ENCODE measurements around the gene TIGD6. TPM values are rescaled to one million over a fixed set of nuclear protein-coding genes. Genes with fewer than 3 reads are reported as not detected.

TIGD6 gene
- total RNA-seq, 1 donor from 2014 or later = 5.8 TPM

GRCh38 chr5:150043657-150044328, 43.3 kb upstream of the TIGD6 start:
- Histone ChIP-seq H3K36me3 (ENCODE audit: control insufficient read depth, insufficient read depth, low read length) (peaks cover 17% of the 10 kb centered on the region), H3K4me3 (ENCODE audit: low read depth, low read length) (no peak overlapping the region), H3K27me3 (ENCODE audit: control insufficient read depth, insufficient read depth, low read length) (no peaks in the 10 kb centered on the region)
- FAIRE-seq (no peak), DNase-seq (ENCODE audit: low read depth) (no peak)
- no peak for TF ChIP-seq CTCF (IDR thresholded peaks at IDR 0.05; ENCODE audit: insufficient read depth, low read length, severe bottlenecking)

DNA sequence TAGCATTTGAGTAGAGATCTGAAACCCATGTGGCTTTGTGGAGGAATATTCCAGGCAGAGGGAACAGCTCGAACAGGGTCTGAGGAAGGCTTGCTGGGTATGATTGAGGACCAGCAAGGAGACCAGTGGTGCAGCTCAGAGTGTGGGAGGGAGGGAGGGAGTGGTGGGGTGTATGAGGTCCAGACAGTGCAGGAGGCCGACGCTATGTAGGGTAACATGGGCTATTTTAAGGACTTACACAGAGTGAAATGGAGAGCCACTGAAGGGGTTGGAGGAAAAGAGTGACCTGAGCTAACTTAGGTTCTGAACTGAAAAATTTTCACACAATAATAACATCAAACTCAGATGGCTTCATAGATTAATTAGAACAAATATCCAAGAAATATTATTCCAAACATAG, 42.0 kb upstream of the TIGD6 start:
- H3K4me3 ChIP-seq (ENCODE audit: low read depth, low read length) = no peak overlapping the region
- TF ChIP-seq CTCF (IDR thresholded peaks at IDR 0.05; ENCODE audit: insufficient read depth, low read length, severe bottlenecking) = no peak
- no peak for DNase-seq (ENCODE audit: low read depth)
- no peak for FAIRE-seq
- peaks cover 18% of the 10 kb centered on the region for H3K36me3 ChIP-seq (ENCODE audit: control insufficient read depth, insufficient read depth, low read length)
- no peaks in the 10 kb centered on the region for H3K27me3 ChIP-seq (ENCODE audit: control insufficient read depth, insufficient read depth, low read length)

DNA sequence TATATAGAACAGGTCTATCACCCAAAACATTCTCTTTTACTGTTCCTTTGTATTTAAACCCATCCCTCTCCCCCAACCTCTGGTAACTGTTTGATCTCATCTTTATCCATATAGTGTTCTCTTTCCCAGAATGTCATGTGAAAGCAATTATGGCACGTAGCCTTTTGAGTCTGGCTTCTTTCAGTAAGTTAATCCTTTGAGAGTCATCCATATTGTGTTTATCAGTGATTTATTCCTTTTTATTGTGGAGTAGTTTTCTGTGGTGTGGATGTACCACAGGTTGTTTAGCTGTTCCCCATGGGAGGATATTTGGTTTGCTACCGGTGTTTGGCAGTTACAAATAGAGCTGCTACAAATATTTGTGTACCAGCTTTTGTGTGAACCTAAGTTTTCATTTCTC, 38.1 kb upstream of the TIGD6 start:
- no peak for TF ChIP-seq CTCF (IDR thresholded peaks at IDR 0.05; ENCODE audit: insufficient read depth, low read length, severe bottlenecking)
- DNase-seq (ENCODE audit: low read depth) = no peak
- Histone ChIP-seq H3K36me3 (ENCODE audit: control insufficient read depth, insufficient read depth, low read length) (peaks cover 18% of the 10 kb centered on the region), H3K4me3 (ENCODE audit: low read depth, low read length) (no peak overlapping the region), H3K27me3 (ENCODE audit: control insufficient read depth, insufficient read depth, low read length) (no peaks in the 10 kb centered on the region)
- FAIRE-seq = no peak

- no peaks in the 10 kb centered on the region for H3K27me3 ChIP-seq (ENCODE audit: control insufficient read depth, insufficient read depth, low read length)
- H3K4me3 ChIP-seq (ENCODE audit: low read depth, low read length) = no peak overlapping the region
- H3K36me3 ChIP-seq (ENCODE audit: control insufficient read depth, insufficient read depth, low read length) = peaks cover 19% of the 10 kb centered on the region
- DNase-seq (ENCODE audit: low read depth) = peak; percentile 72
- no peak for TF ChIP-seq CTCF (IDR thresholded peaks at IDR 0.05; ENCODE audit: insufficient read depth, low read length, severe bottlenecking)
- FAIRE-seq = peak; percentile 75
Observed at GRCh38 chr5:150036513-150036912, 36.1 kb upstream of the TIGD6 start.

DNA sequence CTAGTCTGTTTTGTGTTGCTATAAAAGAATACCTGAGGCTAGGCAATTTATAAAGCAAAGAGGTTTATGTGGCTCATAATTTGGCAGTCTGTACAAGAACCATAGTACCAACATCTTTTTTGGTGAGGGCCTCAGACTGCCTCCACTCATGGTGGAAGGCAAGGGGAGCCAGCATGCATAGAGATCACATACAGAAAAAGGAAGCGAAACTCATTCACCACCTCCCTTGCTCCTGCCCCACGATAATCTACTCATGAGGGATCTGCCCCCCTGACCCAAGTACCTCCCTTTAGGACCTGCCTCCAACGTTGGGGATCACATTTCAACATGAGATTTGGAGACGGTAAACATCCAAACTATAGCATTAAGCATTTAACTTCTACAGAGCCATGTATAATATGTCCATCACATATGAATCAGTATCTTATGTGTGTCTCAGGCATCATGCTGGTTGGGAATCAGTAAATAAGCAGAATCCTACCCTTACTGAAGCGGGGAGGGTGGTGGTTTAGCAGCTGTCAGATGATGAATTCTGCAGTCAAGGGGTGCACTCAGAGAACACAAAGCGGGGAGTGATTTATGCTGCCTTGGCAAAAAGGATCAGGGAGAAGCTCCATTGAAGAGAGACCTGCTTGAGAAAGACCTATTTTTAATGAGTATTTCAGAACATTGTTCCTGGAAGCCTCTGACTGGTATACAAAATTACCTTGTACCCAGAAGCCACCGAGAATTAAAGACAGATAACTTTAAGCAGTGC, 34.9 kb upstream of the TIGD6 start:
- Histone ChIP-seq H3K27me3 (ENCODE audit: control insufficient read depth, insufficient read depth, low read length) (no peaks in the 10 kb centered on the region), H3K4me3 (ENCODE audit: low read depth, low read length) (no peak overlapping the region), H3K36me3 (ENCODE audit: control insufficient read depth, insufficient read depth, low read length) (peaks cover 27% of the 10 kb centered on the region)
- FAIRE-seq = no peak
- TF ChIP-seq CTCF (IDR thresholded peaks at IDR 0.05; ENCODE audit: insufficient read depth, low read length, severe bottlenecking) = no peak
- DNase-seq (ENCODE audit: low read depth) = no peak

Data from bronchial epithelial cell (primary cell).